SK-N-SH (cell line): ENCODE results near the gene TCP11L1. TPM values are rescaled to one million over a fixed set of nuclear protein-coding genes. Genes with fewer than 3 reads are reported as not detected.

ENCODE experiments used
- CTCF ChIA-PET: fragments of 300-600, 350-600 bp; formaldehyde crosslinking; extraction: SDS; loops from one replicate; lab custom pipeline; 2021; lab: Yijun Ruan, JAX
- POLR2A ChIA-PET: fragments of 350-600 bp; sonication (Branson Sonifier 250); formaldehyde crosslinking; extraction: SDS; loops from one replicate; lab custom pipeline; 2020; ENCODE audit warnings: antibody characterized with exemption, inconsistent platforms; lab: Yijun Ruan, JAX
- DNase-seq: peaks from one replicate; pipeline ENCODE4 v3.0.0; 2012
- H2AFZ ChIP-seq: fragments of 200-600 bp; sonication (generic); 2 replicates; pipeline ENCODE4 v1.8.1; 2016; ENCODE audit warnings: antibody characterized with exemption, mild to moderate bottlenecking, low read depth
- H3F3A ChIP-seq: fragments of 200-600 bp; sonication (generic); replicated peaks from 2 replicates; pipeline ENCODE3; 2016; ENCODE audit warnings: antibody characterized with exemption, mild to moderate bottlenecking; ENCODE audit not compliant: insufficient read depth
- H3K27ac ChIP-seq, 2 experiments: fragments of 200-500 bp in 1 of 2; fragments of 200-600 bp in 1 of 2; sonication (Bioruptor generic) in 1 of 2; sonication (generic), shearing (Covaris generic) in 1 of 2; 2 replicates each; pipeline versions ENCODE4 v1.5.1 to v1.6.1; 2014 to 2016; ENCODE audit warnings: low read depth in 2 of 2, inconsistent platforms in 1 of 2, low read length in 1 of 2, mild to moderate bottlenecking in 1 of 2, mixed read lengths in 1 of 2
- H3K27me3 ChIP-seq: fragments of 200-600 bp; sonication (generic), shearing (Covaris generic); 2 replicates; pipeline ENCODE4 v1.6.1; 2016; ENCODE audit warnings: mixed run types; ENCODE audit not compliant: insufficient read depth
- H3K36me3 ChIP-seq, 2 experiments: fragments of 200-500 bp in 1 of 2; fragments of 200-600 bp in 1 of 2; sonication (Bioruptor generic) in 1 of 2; sonication (generic) in 1 of 2; replicated peaks in 1 of 2; 2 replicates each; pipeline versions ENCODE3 to v1.5.1; 2014 to 2016; ENCODE audit warnings: low read length in 1 of 2, mild to moderate bottlenecking in 1 of 2; ENCODE audit not compliant: insufficient read depth in 2 of 2, control insufficient read depth in 1 of 2
- H3K4me1 ChIP-seq, 2 experiments: fragments of 200-500 bp in 1 of 2; fragments of 200-600 bp in 1 of 2; sonication (Bioruptor generic) in 1 of 2; sonication (generic), shearing (Covaris generic) in 1 of 2; 2 replicates each; pipeline versions ENCODE4 v1.5.1 to v1.6.1; 2014 to 2016; ENCODE audit warnings: low read depth in 1 of 2, low read length in 1 of 2, mixed run types in 1 of 2; ENCODE audit not compliant: insufficient read depth in 2 of 2, control insufficient read depth in 1 of 2
- H3K4me2 ChIP-seq: fragments of 200-600 bp; sonication (generic), shearing (Covaris generic); 2 replicates; pipeline ENCODE4 v1.6.1; 2017; ENCODE audit warnings: mixed run types
- H3K4me3 ChIP-seq, 2 experiments: fragments of 200-500 bp in 1 of 2; fragments of 200-600 bp in 1 of 2; sonication (Bioruptor generic) in 1 of 2; sonication (generic), shearing (Covaris generic) in 1 of 2; 2 replicates each; pipeline versions ENCODE4 v1.5.1 to v1.8.1; 2014 to 2016; ENCODE audit warnings: low read depth in 2 of 2, inconsistent platforms in 1 of 2, low read length in 1 of 2, mild to moderate bottlenecking in 1 of 2, mixed read lengths in 1 of 2, moderate library complexity in 1 of 2
- H3K79me2 ChIP-seq: fragments of 200-600 bp; sonication (generic); 2 replicates; pipeline ENCODE4 v1.8.1; 2017; ENCODE audit warnings: mild to moderate bottlenecking; ENCODE audit not compliant: insufficient read depth
- H3K9ac ChIP-seq: fragments of 200-600 bp; sonication (generic); 2 replicates; pipeline ENCODE4 v1.6.1; 2017; ENCODE audit warnings: mixed run types
- H3K9me2 ChIP-seq: fragments of 200-600 bp; sonication (generic); 2 replicates; pipeline ENCODE4 v1.6.1; 2017; ENCODE audit warnings: mixed run types
- H3K9me3 ChIP-seq: fragments of 200-600 bp; sonication (generic); 2 replicates; pipeline ENCODE4 v1.6.1; 2017; ENCODE audit warnings: mixed run types, mild to moderate bottlenecking, moderate library complexity
- H4K20me1 ChIP-seq: fragments of 200-600 bp; sonication (generic); 2 replicates; pipeline ENCODE4 v1.6.1; 2017; ENCODE audit warnings: mild to moderate bottlenecking, mixed run types; ENCODE audit not compliant: insufficient read depth
- CHD2 ChIP-seq: fragments of 150-350 bp; IDR thresholded peaks from 2 replicates; pipeline ENCODE4 v1.6.1; 2018; ENCODE audit warnings: low read length; ENCODE audit not compliant: partially characterized antibody
- CTCF ChIP-seq: fragments of 200-600 bp; sonication (generic); IDR thresholded peaks from 2 replicates; pipeline ENCODE4 v1.6.1; 2017; ENCODE audit warnings: antibody characterized with exemption, mild to moderate bottlenecking, moderate library complexity
- FOSL2 ChIP-seq: IDR thresholded peaks from 2 replicates; pipeline ENCODE4 v1.4.0; 2012; ENCODE audit warnings: low read depth, mild to moderate bottlenecking, moderate library complexity, borderline replicate concordance
- FOXJ3 ChIP-seq: sonication (generic); formaldehyde crosslinking; IDR thresholded peaks from 2 replicates; pipeline ENCODE4 v1.5.1; 2020; ENCODE audit warnings: mild to moderate bottlenecking, missing genetic modification reagents
- FOXM1 ChIP-seq: IDR thresholded peaks from 2 replicates; pipeline ENCODE4 v1.4.0; 2012; ENCODE audit warnings: low read depth, mild to moderate bottlenecking
- GATA2 ChIP-seq: sonication (generic); formaldehyde crosslinking; IDR thresholded peaks from 2 replicates; pipeline ENCODE4 v1.5.0; 2020; ENCODE audit warnings: mild to moderate bottlenecking, missing genetic modification reagents
- IRF3 ChIP-seq: fragments of 150-350 bp; IDR thresholded peaks from 2 replicates; pipeline ENCODE4 v1.6.1; 2016; ENCODE audit warnings: mild to moderate bottlenecking, low read depth, low read length
- JUND ChIP-seq: IDR thresholded peaks from 2 replicates; pipeline ENCODE4 v1.4.0; 2012
- MAX ChIP-seq: IDR thresholded peaks from 2 replicates; pipeline ENCODE4 v1.4.0; 2012; ENCODE audit warnings: low read depth
- MXI1 ChIP-seq: IDR thresholded peaks from 2 replicates; pipeline ENCODE4 v1.6.1; 2012; ENCODE audit warnings: mild to moderate bottlenecking, low read depth, low read length, improper control_type of control experiment
- NRF1 ChIP-seq: IDR thresholded peaks from 2 replicates; pipeline ENCODE4 v1.6.1; 2012; ENCODE audit warnings: low read depth, mild to moderate bottlenecking, low read length
- POLR2AphosphoS5 ChIP-seq: IDR thresholded peaks from 2 replicates; pipeline ENCODE4 v1.6.1; 2012; ENCODE audit warnings: low read depth, low read length
- RCOR1 ChIP-seq: fragments of 150-350 bp; IDR thresholded peaks from 2 replicates; pipeline ENCODE4 v1.6.1; 2017; ENCODE audit warnings: antibody characterized with exemption, low read length
- REST ChIP-seq: IDR thresholded peaks from 2 replicates; pipeline ENCODE4 v1.6.1; 2012; ENCODE audit warnings: mild to moderate bottlenecking, low read depth, low read length, moderate library complexity
- RFX5 ChIP-seq: IDR thresholded peaks from 2 replicates; pipeline ENCODE4 v1.6.1; 2012; ENCODE audit warnings: mild to moderate bottlenecking, improper control_type of control experiment, low read length
- RXRA ChIP-seq: IDR thresholded peaks from 2 replicates; pipeline ENCODE4 v1.4.0; 2012; ENCODE audit warnings: low read depth, mild to moderate bottlenecking, borderline replicate concordance
- SMC3 ChIP-seq: IDR thresholded peaks from 2 replicates; pipeline ENCODE4 v1.6.1; 2012; ENCODE audit warnings: low read depth, low read length, improper control_type of control experiment
- USF1 ChIP-seq: IDR thresholded peaks from 2 replicates; pipeline ENCODE4 v1.4.0; 2012; ENCODE audit warnings: low read depth, borderline replicate concordance
- USF2 ChIP-seq: fragments of 150-350 bp; IDR thresholded peaks from 2 replicates; pipeline ENCODE4 v1.6.1; 2017; ENCODE audit warnings: antibody characterized with exemption, low read length, low read depth, borderline replicate concordance
- YY1 ChIP-seq: IDR thresholded peaks from 2 replicates; pipeline ENCODE4 v1.4.0; 2012; ENCODE audit warnings: low read depth, mild to moderate bottlenecking
- WGBS: methylation state at CpG from one replicate; pipeline ENCODE4 v1.1.6; 2017; ENCODE audit warnings: low lambda C conversion rate; 5-methylcytosine and 5-hydroxymethylcytosine counted together
- polyA plus RNA-seq, 3 experiments: library from polyadenylated mRNA; depleted of rRNA; stranded (reverse); fragments of >200 nt; gene quantifications; 2 replicates each; pipeline ENCODE4 v1.2.3, GENCODE V29; 2012

The TCP11L1 gene
- polyA plus RNA-seq, 1 of the 3 experiments (the other 2 are of a cell fraction): 12.7 TPM

- no peak overlapping the region for H3K27ac ChIP-seq
- no peaks in the 10 kb centered on the region for H3K9me3 ChIP-seq
- H2AFZ ChIP-seq: no peak overlapping the region
- H3K4me2 ChIP-seq: no peak overlapping the region
- POLR2A ChIA-PET: no interaction called here
- peaks cover 5% of the 10 kb centered on the region; the same call in 1 of the 2 replicates for H3K79me2 ChIP-seq
- H3K9me2 ChIP-seq: no peaks in the 10 kb centered on the region
- no peak overlapping the region for H3K4me3 ChIP-seq
- peaks cover 15 to 28% of the 10 kb centered on the region in 2 experiments for H3K36me3 ChIP-seq
- no peak for DNase-seq
- WGBS: 81% methylated on average over 4 of the region's 4 CpGs
- CTCF ChIA-PET: interaction anchor here (0.8 to 1.3 kb wide), 2 partner anchors 11 to 32 kb away, joined by 3 to 5 read pairs; no protein-coding TSS in a partner anchor
- no peak overlapping the region for H3K9ac ChIP-seq
- peaks cover 14% of the 10 kb centered on the region for H3F3A ChIP-seq
- peaks cover 0 to 7% of the 10 kb centered on the region in 2 experiments; a peak in 2 of 4 replicates for H3K4me1 ChIP-seq
- no peaks in the 10 kb centered on the region for H3K27me3 ChIP-seq
- no peaks in the 10 kb centered on the region for H4K20me1 ChIP-seq
- TF ChIP-seq FOXJ3 (CRISPR knock-in tag) (no peak), CTCF (no peak), USF2 (no peak), RXRA (no peak), MAX (no peak), FOXM1 (no peak), JUND (no peak), FOSL2 (no peak)
Observed at GRCh38 chr11:33033493-33033892, 5.9 kb upstream of the TCP11L1 start.

- POLR2A ChIA-PET: no interaction called here
- TF ChIP-seq REST: no peak
- TF ChIP-seq FOXM1: no peak
- TF ChIP-seq RCOR1: no peak
- TF ChIP-seq IRF3: no peak
- TF ChIP-seq GATA2: no peak
- no peak for TF ChIP-seq RXRA
- no peak for TF ChIP-seq CHD2
- TF ChIP-seq FOSL2: no peak
- TF ChIP-seq YY1: no peak
- no peak for TF ChIP-seq JUND
- TF ChIP-seq USF1: no peak
- no peak for TF ChIP-seq SMC3
- no peak for TF ChIP-seq MXI1
- no peak for TF ChIP-seq RFX5
- no peak for TF ChIP-seq POLR2AphosphoS5
- no peak for TF ChIP-seq NRF1
Observed at GRCh38 chr11:33035011-33035410, 4.4 kb upstream of the TCP11L1 start.

More at GRCh38 chr11:33035011-33035410, 4.4 kb upstream of the TCP11L1 start:
- H3K27ac ChIP-seq: no peak overlapping the region
- no peak for DNase-seq
- 85% methylated on average over 1 of the region's 1 CpG for WGBS
- H3K4me2 ChIP-seq: no peak overlapping the region
- no peaks in the 10 kb centered on the region for H4K20me1 ChIP-seq
- no peaks in the 10 kb centered on the region for H3K27me3 ChIP-seq
- no peak overlapping the region for H3K9ac ChIP-seq
- H2AFZ ChIP-seq: no peak overlapping the region
- H3K9me2 ChIP-seq: no peaks in the 10 kb centered on the region
- H3K79me2 ChIP-seq: peaks cover 5% of the 10 kb centered on the region; the same call in 1 of the 2 replicates
- peaks cover 15 to 22% of the 10 kb centered on the region in 2 experiments for H3K36me3 ChIP-seq
- no peak overlapping the region for H3K4me3 ChIP-seq
- no peaks in the 10 kb centered on the region for H3K9me3 ChIP-seq
- peaks cover 9% of the 10 kb centered on the region for H3F3A ChIP-seq
- H3K4me1 ChIP-seq: no peaks in the 10 kb centered on the region
- CTCF ChIA-PET: no interaction called here
